Muscle of back (tissue), 11 donors: ENCODE measurements around the gene PSD2. TPM values are rescaled to one million over a fixed set of nuclear protein-coding genes. Genes with fewer than 3 reads are reported as not detected.
A peak's percentile ranks its signal among the peaks of the same experiment; 100 is the strongest.

Experiments used
- DNase-seq, 3 donors: peaks; one replicate each; pipeline versions ENCODE4 v3.0.0 to v3.0.0-alpha.2; 2013
- polyA plus RNA-seq, 10 donors: library from polyadenylated mRNA; unstranded; fragments of 120-200 nt; gene quantifications; one replicate each; pipeline ENCODE4 v1.2.1, GENCODE V29; 2013; ENCODE audit not compliant: insufficient read length in 10 of 10

The PSD2 gene
- polyA plus RNA-seq, 10 donors = 0.16 to 0.46 (median 0.24) TPM

GRCh38 chr5:139837711-139838380 is 42.2 kb downstream of the PSD2 start:
- DNase-seq = no peak

- no peak for DNase-seq
Measured at GRCh38 chr5:139838381-139839197, 43.0 kb downstream of the PSD2 start.

GRCh38 chr5:139839232-139839815 is 43.7 kb downstream of the PSD2 start:
- no peak for DNase-seq

- DNase-seq = no peak
Measured at GRCh38 chr5:139839918-139840317, 44.3 kb downstream of the PSD2 start.

- no peak for DNase-seq
Measured at GRCh38 chr5:139841549-139841948, 45.9 kb downstream of the PSD2 start.

- DNase-seq = no peak
Measured at GRCh38 chr5:139842321-139842720, 46.7 kb downstream of the PSD2 start.

- no peak for DNase-seq
Measured at GRCh38 chr5:139843991-139844390, 48.4 kb downstream of the PSD2 start.

GRCh38 chr5:139844472-139845145 is 49.0 kb downstream of the PSD2 start:
- peak in 2 of 3 donors; percentile 48 to 61 for DNase-seq

GRCh38 chr5:139845846-139846681 is 50.5 kb downstream of the PSD2 start:
- no peak for DNase-seq

GRCh38 chr5:139847091-139847490 is 51.5 kb downstream of the PSD2 start:
- DNase-seq = no peak

- DNase-seq = peak; percentile 32 to 69 (median 67)
Measured at GRCh38 chr5:139847790-139848507, 52.3 kb downstream of the PSD2 start.

GRCh38 chr5:139848508-139849100 is 53.0 kb downstream of the PSD2 start:
- DNase-seq = no peak

GRCh38 chr5:139849501-139849900 is 53.9 kb downstream of the PSD2 start:
- DNase-seq = no peak

- DNase-seq = peak in 1 of 3 donors; percentile 20
Measured at GRCh38 chr5:139849942-139850341, 54.3 kb downstream of the PSD2 start.

GRCh38 chr5:139850423-139851016 is 54.9 kb downstream of the PSD2 start:
- no peak for DNase-seq

GRCh38 chr5:139851558-139851957 is 56.0 kb downstream of the PSD2 start:
- DNase-seq = no peak

GRCh38 chr5:139852696-139853095 is 57.1 kb downstream of the PSD2 start:
- DNase-seq = no peak

GRCh38 chr5:139854029-139854605 is 58.5 kb downstream of the PSD2 start:
- DNase-seq = no peak

- DNase-seq = no peak
Measured at GRCh38 chr5:139854953-139855352, 59.3 kb downstream of the PSD2 start.
